NT2/D1 (cell line): ENCODE measurements around the gene TMPRSS2.

Source experiments
- YY1 ChIP-seq: IDR thresholded peaks from 2 replicates; pipeline ENCODE4 v1.6.1; 2011; ENCODE audit not compliant: insufficient read length, insufficient read depth
- ZNF274 ChIP-seq: IDR thresholded peaks from 2 replicates; pipeline ENCODE4 v1.6.1; 2011; ENCODE audit warnings: mild to moderate bottlenecking, low read depth, low read length

DNA sequence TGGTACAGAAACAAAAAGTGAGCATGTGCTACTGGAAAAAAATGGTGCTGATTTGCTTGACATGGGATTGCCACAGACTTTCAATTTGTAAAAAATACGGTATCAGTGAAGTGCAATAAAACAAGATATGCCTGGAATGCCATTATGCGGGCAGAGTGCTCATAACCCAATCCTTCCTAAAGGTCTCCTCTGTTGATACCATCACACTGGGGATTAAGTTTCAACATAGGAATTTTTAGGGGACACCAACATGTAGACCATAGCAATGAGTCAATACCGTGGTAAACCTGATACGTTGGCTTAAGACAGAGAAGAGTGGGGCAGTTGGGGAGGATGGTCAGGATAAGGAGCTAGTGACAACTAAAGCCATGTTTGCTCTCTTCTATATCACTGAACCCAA lies 61.4 kb downstream of the TMPRSS2 start:
- TF ChIP-seq ZNF274 (no peak), YY1 (no peak)
